ENCODE data around the gene CRHR2.

DNA sequence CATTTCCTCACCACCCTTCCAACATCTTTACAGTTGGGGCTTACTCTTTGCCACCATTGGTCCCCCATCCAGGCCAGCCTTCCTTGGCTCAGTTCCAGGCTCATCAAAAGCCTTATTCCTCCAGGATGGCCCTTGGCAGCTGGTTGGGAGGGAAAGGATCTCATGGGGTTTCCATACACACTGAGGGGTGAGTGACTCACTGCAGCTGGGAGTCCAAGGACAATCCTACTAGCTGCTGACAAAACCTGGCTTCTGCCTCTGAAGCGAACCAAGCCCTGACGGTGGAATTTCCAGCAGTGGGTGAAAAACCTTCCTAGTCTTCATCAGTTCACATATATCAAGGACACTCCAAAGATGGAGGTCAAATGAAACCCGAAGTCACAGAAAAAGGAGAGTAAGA lies 22.9 kb downstream of the CRHR2 start:
- TF ChIP-seq CTCF (conservative IDR thresholded peaks at IDR 0.05; ENCODE audit: low read depth, low read length) = no peak
- no peak for TF ChIP-seq EZH2 (IDR thresholded peaks at IDR 0.05; ENCODE audit: borderline replicate concordance, low read depth, low read length, poor library complexity, severe bottlenecking)

All from A673 (cell line).